ENCODE measurements around the gene CC2D1A. TPM values are rescaled to one million over a fixed set of nuclear protein-coding genes. Genes with fewer than 3 reads are reported as not detected.

Gene CC2D1A
- total RNA-seq, 2 experiments from 2014 or later, result 25.8 to 31.0 TPM

- intact Hi-C loops (cut with micrococcal nuclease), result no loop called here
- no peak for DNase-seq
- H3K27ac Mint-ChIP-seq, result no peak overlapping the region
- no peaks in the 10 kb centered on the region for H3K9me3 Mint-ChIP-seq
- H3K4me3 Mint-ChIP-seq, result no peak overlapping the region
- peaks cover 3% of the 10 kb centered on the region for H3K4me1 Mint-ChIP-seq (ENCODE audit: low read depth)
- ChIA-PET CTCF (interaction anchor here (0.6 kb wide), 1 partner anchor 13 kb away, joined by 3 read pairs; no protein-coding TSS in a partner anchor), POLR2A (interaction anchor here (0.5 kb wide), 1 partner anchor 13 kb away, joined by 3 read pairs; no protein-coding TSS in a partner anchor)
- peaks cover 17% of the 10 kb centered on the region for H3K36me3 Mint-ChIP-seq
- H3K27me3 Mint-ChIP-seq, result no peaks in the 10 kb centered on the region
These were observed 53.4 kb downstream of the CC2D1A start for GRCh38 chr19:13959141-13959961.

- H3K27me3 Mint-ChIP-seq, result no peaks in the 10 kb centered on the region
- H3K27ac Mint-ChIP-seq, result peak overlapping the region; percentile 51
- H3K4me3 Mint-ChIP-seq, result no peak overlapping the region
- H3K4me1 Mint-ChIP-seq (ENCODE audit: low read depth), result no peaks in the 10 kb centered on the region
- POLR2A ChIA-PET, result no interaction called here
- intact Hi-C loops (cut with micrococcal nuclease), result no loop called here
- peaks cover 24% of the 10 kb centered on the region for H3K36me3 Mint-ChIP-seq
- no peaks in the 10 kb centered on the region for H3K9me3 Mint-ChIP-seq
- CTCF ChIA-PET, result interaction anchor here (0.6 kb wide), 1 partner anchor 12 kb away, joined by 3 read pairs; no protein-coding TSS in a partner anchor
- no peak for DNase-seq
These were observed 54.2 kb downstream of the CC2D1A start for GRCh38 chr19:13959962-13960862.

- Mint-ChIP-seq H3K36me3 (peaks cover 19% of the 10 kb centered on the region), H3K27me3 (no peaks in the 10 kb centered on the region), H3K9me3 (no peaks in the 10 kb centered on the region), H3K4me3 (no peak overlapping the region), H3K4me1 (ENCODE audit: low read depth) (no peaks in the 10 kb centered on the region), H3K27ac (peak overlapping the region; percentile 51)
- no peak for DNase-seq
- CTCF ChIA-PET, result interaction anchor here (0.7 to 1.1 kb wide), 3 partner anchors 58 to 112 kb away, joined by 3 read pairs; no protein-coding TSS in a partner anchor
- POLR2A ChIA-PET, result no interaction called here
- intact Hi-C loops (cut with micrococcal nuclease), result no loop called here
These were observed 55.1 kb downstream of the CC2D1A start for GRCh38 chr19:13960863-13961784.

GRCh38 chr19:13961826-13962698, 56.1 kb downstream of the CC2D1A start:
- ChIA-PET POLR2A (no interaction called here), CTCF (interaction anchor here (0.6 to 1.1 kb wide), 4 partner anchors 59 to 542 kb away, joined by 3 read pairs; no protein-coding TSS in a partner anchor)
- Mint-ChIP-seq H3K9me3 (no peaks in the 10 kb centered on the region), H3K27ac (no peak overlapping the region), H3K4me1 (ENCODE audit: low read depth) (no peaks in the 10 kb centered on the region), H3K36me3 (peaks cover 19% of the 10 kb centered on the region), H3K4me3 (no peak overlapping the region), H3K27me3 (no peaks in the 10 kb centered on the region)
- intact Hi-C loops (cut with micrococcal nuclease), result no loop called here
- DNase-seq, result no peak

GRCh38 chr19:13962699-13963602, 57.0 kb downstream of the CC2D1A start:
- Mint-ChIP-seq H3K9me3 (no peaks in the 10 kb centered on the region), H3K4me3 (no peak overlapping the region), H3K36me3 (peaks cover 17% of the 10 kb centered on the region), H3K27ac (no peak overlapping the region), H3K4me1 (ENCODE audit: low read depth) (no peaks in the 10 kb centered on the region), H3K27me3 (no peaks in the 10 kb centered on the region)
- POLR2A ChIA-PET, result no interaction called here
- CTCF ChIA-PET, result no interaction called here
- intact Hi-C loops (cut with micrococcal nuclease), result no loop called here
- DNase-seq, result no peak

- intact Hi-C loops (cut with micrococcal nuclease), result no loop called here
- Mint-ChIP-seq H3K36me3 (peaks cover 14% of the 10 kb centered on the region), H3K27me3 (no peaks in the 10 kb centered on the region), H3K9me3 (no peaks in the 10 kb centered on the region), H3K4me1 (ENCODE audit: low read depth) (no peaks in the 10 kb centered on the region), H3K4me3 (no peak overlapping the region), H3K27ac (no peak overlapping the region)
- POLR2A ChIA-PET, result no interaction called here
- no peak for DNase-seq
- CTCF ChIA-PET, result no interaction called here
These were observed 57.7 kb downstream of the CC2D1A start for GRCh38 chr19:13963603-13964105.

GRCh38 chr19:13964776-13965175, 58.8 kb downstream of the CC2D1A start:
- no peak for DNase-seq
- Mint-ChIP-seq H3K4me3 (no peak overlapping the region), H3K4me1 (ENCODE audit: low read depth) (no peaks in the 10 kb centered on the region), H3K27ac (no peak overlapping the region), H3K27me3 (no peaks in the 10 kb centered on the region), H3K9me3 (no peaks in the 10 kb centered on the region), H3K36me3 (peaks cover 18% of the 10 kb centered on the region)
- intact Hi-C loops (cut with micrococcal nuclease), result no loop called here
- CTCF ChIA-PET, result no interaction called here
- POLR2A ChIA-PET, result no interaction called here

GRCh38 chr19:13965377-13965896, 59.4 kb downstream of the CC2D1A start:
- Mint-ChIP-seq H3K4me3 (no peak overlapping the region), H3K9me3 (no peaks in the 10 kb centered on the region), H3K27ac (no peak overlapping the region), H3K27me3 (no peaks in the 10 kb centered on the region), H3K36me3 (peaks cover 18% of the 10 kb centered on the region), H3K4me1 (ENCODE audit: low read depth) (no peaks in the 10 kb centered on the region)
- POLR2A ChIA-PET, result no interaction called here
- CTCF ChIA-PET, result no interaction called here
- intact Hi-C loops (cut with micrococcal nuclease), result no loop called here
- no peak for DNase-seq

- POLR2A ChIA-PET, result no interaction called here
- Mint-ChIP-seq H3K27me3 (no peaks in the 10 kb centered on the region), H3K4me1 (ENCODE audit: low read depth) (no peaks in the 10 kb centered on the region), H3K36me3 (peaks cover 15% of the 10 kb centered on the region), H3K9me3 (no peaks in the 10 kb centered on the region), H3K4me3 (no peak overlapping the region), H3K27ac (no peak overlapping the region)
- CTCF ChIA-PET, result no interaction called here
- no peak for DNase-seq
- intact Hi-C loops (cut with micrococcal nuclease), result no loop called here
These were observed 60.1 kb downstream of the CC2D1A start for GRCh38 chr19:13965926-13966683.

Measured in activated CD4-positive, alpha-beta memory T cell treated with anti-CD3 and anti-CD28 coated beads for 36 hours (primary cell).